ENCODE results near the gene TPCN2. TPM values are rescaled to one million over a fixed set of nuclear protein-coding genes. Genes with fewer than 3 reads are reported as not detected.
A peak's percentile ranks its signal among the peaks of the same experiment; 100 is the strongest.

TPCN2 gene
- total and polyA plus RNA-seq, 9 of the 15 experiments (the other 6 are each of a cell fraction or from before 2014, with no cell fraction given), result 0.66 to 10.2 (median 4.6) TPM

- intact Hi-C loops (cut with micrococcal nuclease), result no loop called here
- in situ Hi-C loops (cut with MboI), result no loop called here
- H2AFZ ChIP-seq (ENCODE audit: low read depth, low read length), result no peak overlapping the region
- H3K4me1 ChIP-seq (replicated peaks in 1 of 2; ENCODE audit: control insufficient read depth in 2 of 2, insufficient read depth in 2 of 2, low read length in 2 of 2), result peaks cover 0 to 30% of the 10 kb centered on the region in 2 experiments; a peak in 2 of 5 replicates
- H3K36me3 ChIP-seq (ENCODE audit: control insufficient read depth, insufficient read depth, low read length), result no peaks in the 10 kb centered on the region
- no peak for DNase-seq (ENCODE audit: extremely low read depth in 1 of 4, low spot score in 3 of 4)
- peaks cover 36 to 84% of the 10 kb centered on the region in 2 experiments for H3K27me3 ChIP-seq (ENCODE audit: control insufficient read depth in 2 of 2, insufficient read depth in 2 of 2, low read length in 2 of 2)
- H3K9me1 ChIP-seq (ENCODE audit: control insufficient read depth, insufficient read depth, low read length), result no peaks in the 10 kb centered on the region
- no peak overlapping the region for H3K27ac ChIP-seq (ENCODE audit: extremely low read depth, low read depth, low read length)
- ATAC-seq, result no peak
- BruUV-seq (replicated peaks), result no TSS peak
- ChIA-PET CTCF (ENCODE audit: low intra/inter-chr PET ratio) (no interaction called here), POLR2A (interaction anchor here (1.2 kb wide), 1 partner anchor 10 kb away, joined by 3 read pairs; no protein-coding TSS in a partner anchor)
- WGBS (ENCODE audit: insufficient coverage, low coverage, missing lambda C conversion rate), result 3% methylated on average over 2 of the region's 2 CpGs
- H3K4me3 ChIP-seq, result no peak overlapping the region
- peaks cover 17% of the 10 kb centered on the region; the same call in 1 of the 2 replicates for H4K20me1 ChIP-seq (replicated peaks; ENCODE audit: control insufficient read depth, insufficient read depth, low read length)
- no peak overlapping the region for H3K4me2 ChIP-seq (ENCODE audit: insufficient read depth, low read length)
- no peak for FAIRE-seq
- no peaks in the 10 kb centered on the region for H3K79me2 ChIP-seq (ENCODE audit: control insufficient read depth, insufficient read depth, low read length)
- H3K9me3 ChIP-seq (replicated peaks; ENCODE audit: control insufficient read depth, insufficient read depth, low read depth, low read length), result peaks cover 3% of the 10 kb centered on the region; the same call in 1 of the 2 replicates
- no peak overlapping the region for H3K9ac ChIP-seq (ENCODE audit: insufficient read depth in 1 of 2, low read depth in 2 of 2, low read length in 2 of 2)
- TF ChIP-seq RBM25 (IDR thresholded peaks at IDR 0.05; ENCODE audit: low read depth, low read length, severe bottlenecking), result peak; percentile 81
- no peak for TF ChIP-seq ZNF778 (CRISPR knock-in tag; IDR thresholded peaks at IDR 0.05)
- no peak for TF ChIP-seq E2F4 (CRISPR knock-in tag; IDR thresholded peaks at IDR 0.05; ENCODE audit: low read depth)
- TF ChIP-seq ZNF766 (CRISPR knock-in tag; conservative IDR thresholded peaks at IDR 0.05), result no peak
- TF ChIP-seq TSHZ1 (CRISPR knock-in tag; IDR thresholded peaks at IDR 0.05), result no peak
- 0 out of 3 replicates have a peak, but pooled peaks of 1 of the 2 experiments have one; percentile 29 for TF ChIP-seq CBX3 (IDR thresholded peaks at IDR 0.05; ENCODE audit: borderline replicate concordance in 1 of 2, low read length in 2 of 2)
- no peak for TF ChIP-seq HNRNPH1 (optimal IDR thresholded peaks at IDR 0.05; ENCODE audit: low read depth, low read length)
- TF ChIP-seq POLR2AphosphoS2 (IDR thresholded peaks at IDR 0.05; ENCODE audit: low read length), result no peak
- peak; percentile 44 to 67; a peak in 3 of 4 replicates for TF ChIP-seq KDM1A (IDR thresholded peaks at IDR 0.05)
- TF ChIP-seq SMARCA5 (IDR thresholded peaks at IDR 0.05), result peak; percentile 77; the same call in 1 of the 2 replicates
- no peak for TF ChIP-seq MITF (IDR thresholded peaks at IDR 0.05)
- no peak for TF ChIP-seq JUND (IDR thresholded peaks at IDR 0.05; ENCODE audit: borderline replicate concordance, low read depth, low read length)
- TF ChIP-seq JUND (tag; IDR thresholded peaks at IDR 0.05; ENCODE audit: borderline replicate concordance, low read depth, low read length), result no peak
- peak; percentile 91 for TF ChIP-seq BCOR (IDR thresholded peaks at IDR 0.05)
- TF ChIP-seq PHF8 (IDR thresholded peaks at IDR 0.05; ENCODE audit: borderline replicate concordance, low read length), result no peak
- 0 out of 2 replicates have a peak, but pooled peaks have one; percentile 40 for TF ChIP-seq ADNP (tag; IDR thresholded peaks at IDR 0.05)
- no peak for TF ChIP-seq ZC3H4 (CRISPR knock-in tag; IDR thresholded peaks at IDR 0.05; ENCODE audit: borderline replicate concordance)
These were observed 70.5 kb downstream of the TPCN2 start for GRCh38 chr11:69119190-69119589.

All from K562 (cell line).